Ishikawa (cell line): Measurements from ENCODE around the gene NHEJ1.
A peak's percentile ranks its signal among the peaks of the same experiment; 100 is the strongest.

Experiments
- EGR1 ChIP-seq: IDR thresholded peaks from 2 replicates; pipeline ENCODE4 v1.6.1; 2012
- EP300 ChIP-seq: IDR thresholded peaks from 2 replicates; pipeline ENCODE4 v1.6.1; 2012; ENCODE audit warnings: borderline replicate concordance
- RAD21 ChIP-seq: IDR thresholded peaks from 2 replicates; pipeline ENCODE4 v1.6.1; 2012; ENCODE audit warnings: low read depth
- TAF1 ChIP-seq: IDR thresholded peaks from 2 replicates; pipeline ENCODE4 v1.6.1; 2012; ENCODE audit warnings: low read depth, mild to moderate bottlenecking
- TCF12 ChIP-seq: IDR thresholded peaks from 2 replicates; pipeline ENCODE4 v1.6.1; 2012; ENCODE audit warnings: low read depth
- ZBTB7A ChIP-seq: IDR thresholded peaks from 2 replicates; pipeline ENCODE4 v1.6.1; 2012; ENCODE audit warnings: low read depth

GRCh38 chr2:219029829-219030165 is 130.8 kb downstream of the NHEJ1 start:
- TF ChIP-seq EP300 (no peak), RAD21 (peak; percentile 87), TCF12 (no peak), EGR1 (no peak), ZBTB7A (no peak), TAF1 (no peak)
